HG02852 (cell line): ENCODE results near the gene PAPOLG.
"Not testable (repeated sequence)": the region's sequence is repeated elsewhere in the genome, so short reads cannot be mapped to it uniquely, and the experiment has no call there.

Experiments used
- ATAC-seq: cut with Tn5 transposase; IDR thresholded peaks from one replicate; pipeline ENCODE4 v1.9.1; 2021; ENCODE audit warnings: mild to moderate bottlenecking, moderate library complexity; ENCODE audit not compliant: unreplicated experiment

The PAPOLG gene

DNA sequence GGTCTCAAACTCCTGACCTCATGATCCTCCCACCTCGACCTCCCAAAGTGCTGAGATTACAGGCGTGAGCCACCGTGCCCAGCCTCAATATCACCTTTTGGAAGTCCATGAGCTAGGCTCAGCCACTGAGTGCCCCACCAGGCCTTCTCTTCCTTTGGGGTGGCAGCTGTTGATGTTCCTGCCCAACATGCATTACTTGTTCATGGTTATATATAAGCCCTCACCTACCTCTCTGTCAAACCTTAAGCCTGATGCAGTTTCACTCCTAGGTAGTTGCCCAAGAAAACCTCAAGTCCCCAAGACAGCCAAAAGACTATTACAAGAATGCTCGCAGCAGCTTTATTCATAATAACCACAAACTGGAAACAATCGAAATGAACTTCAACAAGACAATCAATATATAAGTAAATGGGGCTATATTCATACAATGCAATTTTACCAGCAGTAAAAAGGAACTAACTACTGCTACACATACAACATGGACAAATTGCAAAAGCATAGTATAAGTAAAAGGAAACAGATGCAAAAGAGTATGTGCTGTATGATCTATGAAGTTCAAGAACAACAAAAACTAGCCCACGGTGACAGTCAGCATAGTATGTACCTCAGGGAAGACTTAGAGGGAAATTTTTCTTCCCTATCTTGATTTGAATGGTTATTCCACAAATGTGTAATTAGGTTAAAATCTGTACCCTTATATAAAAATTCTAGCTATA, 65.7 kb downstream of the PAPOLG start:
- no peak for ATAC-seq

DNA sequence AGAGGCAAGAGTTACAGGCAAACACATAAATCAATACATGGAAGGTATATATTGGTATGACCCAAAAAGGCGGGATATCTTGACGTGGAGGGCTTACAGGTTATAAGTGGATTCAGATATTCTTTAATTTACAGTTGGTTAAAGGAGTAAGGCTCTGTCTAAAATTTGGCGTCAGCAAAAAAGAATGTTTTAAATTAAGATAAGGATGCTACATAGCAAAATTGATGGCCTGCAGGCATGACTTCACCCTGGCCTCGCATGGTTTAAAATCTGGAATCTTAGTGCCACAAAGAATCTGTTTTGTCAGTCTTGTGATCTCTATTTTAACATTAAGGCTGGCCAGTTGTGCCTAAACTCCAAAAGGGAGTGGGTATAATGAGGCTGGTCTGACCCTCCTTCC, 66.9 kb downstream of the PAPOLG start:
- no peak for ATAC-seq

DNA sequence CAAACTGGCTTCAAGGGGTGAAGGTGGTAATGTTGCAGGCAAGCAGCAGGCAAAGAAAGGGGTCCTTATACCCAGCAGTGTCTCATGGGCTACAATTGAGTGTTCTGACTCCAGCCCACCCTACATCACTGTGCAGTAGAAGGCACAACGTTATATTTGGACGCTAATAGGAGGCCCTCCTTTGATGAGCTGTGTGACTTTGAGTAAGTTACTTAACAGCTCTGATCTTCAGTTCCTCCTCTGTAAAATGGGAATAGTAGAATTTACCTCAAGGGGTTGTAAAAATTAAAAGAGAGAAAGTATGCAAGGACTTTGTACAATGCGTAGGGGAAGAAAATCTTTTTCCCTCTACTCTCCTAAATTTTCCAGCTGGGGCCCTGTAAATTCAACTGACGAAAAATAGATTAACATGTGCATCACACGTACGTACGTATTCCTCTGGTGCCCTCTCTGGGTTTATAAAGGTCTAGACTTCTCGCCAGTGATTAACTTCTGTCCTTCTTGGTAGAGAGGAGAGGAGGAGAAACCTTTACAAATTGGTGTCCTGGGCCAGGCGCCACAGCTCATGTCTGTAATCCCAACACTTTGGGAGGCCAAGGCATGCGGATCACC, 67.7 kb downstream of the PAPOLG start:
- no peak for ATAC-seq

DNA sequence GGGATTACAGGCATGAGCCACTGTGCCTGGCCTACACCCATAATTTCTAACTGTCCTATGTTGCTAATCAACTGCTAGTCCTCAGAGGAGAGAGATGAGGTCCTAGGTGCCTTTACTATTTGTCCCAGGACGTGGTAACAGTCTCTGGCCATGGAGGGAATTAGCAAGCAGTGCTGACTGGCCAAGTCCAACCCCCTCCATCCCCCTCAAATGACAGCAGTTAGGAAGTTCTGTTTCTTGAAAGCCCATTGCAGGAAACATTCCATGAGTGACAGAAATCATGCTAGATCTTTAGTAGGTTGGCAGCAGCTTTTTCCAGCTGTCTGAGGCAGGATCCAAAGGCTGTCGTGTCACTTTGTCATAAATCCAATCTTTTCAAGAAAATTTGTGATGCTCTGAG, 69.6 kb downstream of the PAPOLG start:
- ATAC-seq = no peak

DNA sequence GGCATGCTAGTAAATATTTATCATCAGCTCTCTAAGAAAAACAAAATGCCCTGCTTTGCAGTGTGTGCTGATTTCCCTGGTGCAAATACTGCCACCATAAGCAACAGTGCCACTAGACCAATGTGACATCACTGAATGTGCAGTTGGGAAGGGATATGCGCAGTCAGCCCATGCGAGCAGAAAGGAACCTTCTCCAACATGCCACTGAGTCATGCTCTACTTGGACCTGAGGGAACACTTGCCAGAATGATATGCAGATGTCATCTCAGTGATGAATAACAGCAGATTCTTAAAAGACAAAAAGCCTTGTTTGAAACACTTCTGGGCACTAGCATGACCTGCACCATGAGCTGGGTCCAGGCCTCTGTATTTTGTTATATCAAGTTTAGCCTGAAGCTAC, 70.0 kb downstream of the PAPOLG start:
- no peak for ATAC-seq

DNA sequence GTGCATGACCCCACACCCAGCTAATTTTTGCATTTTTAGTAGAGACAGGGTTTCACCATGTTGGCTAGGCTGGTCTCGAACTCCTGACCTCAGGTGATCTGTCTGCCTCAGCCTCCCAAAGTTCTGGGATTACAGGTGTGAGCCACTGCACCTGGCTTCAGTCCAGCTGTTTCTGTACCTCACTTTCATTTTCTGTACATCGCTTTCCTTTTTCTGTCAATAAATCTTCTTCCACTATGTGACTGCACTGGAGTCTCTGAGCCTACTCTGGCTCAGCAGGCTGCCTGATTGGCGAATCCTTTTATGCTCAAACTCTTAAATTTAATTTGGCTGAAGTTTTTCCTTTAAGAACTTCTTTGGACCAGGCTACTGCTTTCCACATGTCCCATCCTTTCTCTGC, 70.8 kb downstream of the PAPOLG start:
- ATAC-seq = not testable (repeated sequence)

DNA sequence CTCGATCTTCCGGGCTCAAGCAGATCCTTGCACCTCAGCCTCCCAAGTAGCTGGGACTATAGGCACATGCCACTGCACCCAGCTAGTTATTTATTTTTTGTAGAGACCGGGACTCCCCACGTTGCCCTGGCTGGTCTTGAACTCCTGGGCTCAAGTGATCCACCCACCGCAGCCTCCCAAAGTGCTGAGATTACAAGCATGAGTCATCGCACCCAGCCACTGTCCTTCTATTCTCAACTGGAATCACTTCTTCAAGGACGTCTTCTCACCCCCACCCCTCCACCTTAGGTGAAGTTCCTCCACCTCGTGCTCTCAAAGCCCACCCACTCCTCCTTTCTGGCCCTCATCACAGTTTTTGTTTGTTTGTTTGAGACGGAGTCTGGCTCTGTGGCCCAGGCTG, 71.3 kb downstream of the PAPOLG start:
- no peak for ATAC-seq

DNA sequence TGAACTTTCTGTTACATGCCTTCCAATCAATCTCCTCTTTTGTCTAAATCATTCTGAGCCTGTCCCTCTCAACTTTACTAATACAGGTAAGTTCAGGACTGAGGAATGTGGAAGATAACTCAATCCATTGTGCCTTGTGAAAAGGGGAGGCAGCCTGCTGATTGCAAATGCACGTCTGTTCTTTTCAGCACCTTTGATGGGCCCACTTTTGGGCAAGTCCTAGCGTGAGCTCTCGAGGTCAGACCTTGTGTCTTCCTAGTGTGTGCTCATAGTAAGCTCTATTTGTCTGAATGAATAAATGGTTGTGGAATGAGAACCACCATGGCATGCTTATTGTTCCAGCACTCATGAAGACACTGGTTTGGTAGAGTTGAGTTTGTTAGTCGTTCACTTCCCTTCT, 74.9 kb downstream of the PAPOLG start:
- no peak for ATAC-seq

DNA sequence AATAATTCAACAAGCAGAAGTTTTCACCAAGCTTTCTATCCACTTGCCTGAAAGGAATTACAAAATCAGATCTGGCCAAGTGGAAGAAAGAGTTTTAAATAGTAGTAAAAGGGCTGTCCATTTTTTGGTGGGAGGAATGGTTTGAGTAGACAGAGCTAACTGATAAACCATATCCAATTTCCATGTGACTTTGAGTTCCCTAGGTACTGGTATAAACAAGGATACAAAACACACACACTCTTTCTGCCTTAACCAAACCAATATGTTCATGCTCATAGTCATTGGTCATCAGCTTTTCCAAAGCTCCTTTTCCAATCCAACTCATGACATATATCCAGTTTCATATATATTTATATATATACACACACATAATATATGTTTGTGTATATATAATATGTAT, 75.9 kb downstream of the PAPOLG start:
- ATAC-seq = no peak

DNA sequence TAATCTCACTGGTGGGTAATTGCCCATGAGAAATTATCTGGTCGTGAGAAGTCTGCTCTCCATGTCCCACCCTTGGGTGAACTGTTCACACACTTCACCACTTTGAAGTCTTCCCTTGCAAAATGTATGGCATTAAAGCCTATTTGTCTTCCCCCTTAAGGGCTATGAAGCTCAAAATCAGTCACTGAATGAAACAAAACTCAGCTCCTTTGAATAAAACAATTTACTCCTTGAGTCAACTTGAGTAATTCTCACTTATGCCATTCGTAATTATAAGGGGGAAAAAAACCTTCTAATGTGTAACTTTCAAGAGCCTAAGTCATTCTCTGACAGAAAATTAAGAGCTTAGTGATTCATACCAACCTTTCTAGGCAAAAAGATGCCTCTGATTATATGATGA, 76.6 kb downstream of the PAPOLG start:
- ATAC-seq = no peak

DNA sequence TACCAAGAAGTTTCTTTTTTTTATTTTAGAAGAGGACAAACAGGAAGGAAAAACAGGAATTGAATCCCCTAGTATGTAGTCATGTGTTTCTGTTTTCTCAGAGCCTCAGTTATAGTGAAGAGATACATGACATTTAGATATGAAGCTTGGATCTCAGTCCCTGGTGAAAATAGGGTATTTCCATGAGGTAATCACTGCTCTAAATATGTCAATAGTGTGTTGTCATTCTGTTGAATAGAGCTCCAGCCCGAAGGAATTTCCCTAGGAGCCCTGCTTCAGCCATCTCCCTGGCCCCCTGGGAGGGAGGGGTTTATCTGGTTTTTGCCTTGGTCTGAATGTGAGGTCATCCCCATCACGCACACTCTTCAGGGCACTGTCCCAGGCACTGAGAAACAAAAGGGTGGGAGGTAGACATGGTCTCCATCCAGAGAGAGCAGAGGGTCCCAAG, 78.2 kb downstream of the PAPOLG start:
- peak; percentile 42 for ATAC-seq

DNA sequence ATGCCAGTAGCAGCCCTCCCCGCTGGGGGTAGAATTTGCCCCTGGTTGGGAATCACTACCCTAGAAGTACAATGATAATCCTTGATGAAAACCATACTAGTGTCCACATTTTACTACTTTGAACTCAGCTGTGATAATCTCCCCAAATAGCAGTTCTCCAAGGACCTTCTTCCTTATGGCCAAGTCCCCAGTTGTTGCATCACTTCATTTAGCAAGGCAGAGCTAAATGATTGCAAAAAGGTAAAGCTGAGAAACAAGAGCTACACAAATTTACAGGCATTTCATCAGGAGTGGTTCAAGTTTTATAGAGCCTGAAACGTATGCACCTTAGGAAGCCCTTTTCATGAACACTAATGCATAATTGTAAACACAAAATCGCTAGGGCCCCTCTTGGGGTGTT, 80.4 kb downstream of the PAPOLG start:
- no peak for ATAC-seq

DNA sequence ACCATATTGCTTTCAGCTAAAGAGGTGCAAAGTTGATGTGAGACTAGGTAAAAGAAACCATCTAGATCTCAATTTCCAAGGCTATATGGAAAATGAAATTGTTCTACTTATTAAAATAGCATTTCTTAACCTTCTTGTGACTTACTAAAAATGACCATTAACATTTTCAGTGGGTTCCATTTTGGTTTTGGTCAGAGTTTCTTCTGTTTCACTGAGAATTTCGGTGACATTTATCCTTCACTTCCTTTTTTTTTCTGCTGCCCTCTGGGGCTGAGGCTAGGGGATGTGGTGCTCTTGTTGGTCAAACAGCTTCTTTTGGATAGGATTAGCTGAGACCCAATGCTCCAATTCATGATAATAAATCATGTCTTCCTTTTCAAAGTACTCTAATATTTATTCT, 81.1 kb downstream of the PAPOLG start:
- peak; percentile 24 for ATAC-seq

DNA sequence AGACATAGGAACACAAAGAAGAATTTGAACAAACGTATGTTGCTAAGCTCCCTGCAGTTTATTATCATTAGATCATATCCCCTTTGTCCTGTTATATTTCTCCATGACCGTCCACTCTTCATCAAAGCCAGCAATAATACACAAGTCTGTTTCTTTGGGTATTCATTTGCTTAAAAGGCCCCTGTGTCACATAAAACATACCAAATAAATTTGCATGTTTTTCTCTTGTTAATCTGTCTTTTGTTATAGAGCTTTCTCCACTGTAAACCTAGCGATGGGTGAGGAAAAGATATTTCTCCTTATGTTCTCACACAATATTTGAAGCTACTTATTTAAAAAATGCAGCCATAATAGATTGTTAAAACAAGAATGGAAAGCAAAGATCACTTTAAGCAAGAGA, 82.4 kb downstream of the PAPOLG start:
- no peak for ATAC-seq

DNA sequence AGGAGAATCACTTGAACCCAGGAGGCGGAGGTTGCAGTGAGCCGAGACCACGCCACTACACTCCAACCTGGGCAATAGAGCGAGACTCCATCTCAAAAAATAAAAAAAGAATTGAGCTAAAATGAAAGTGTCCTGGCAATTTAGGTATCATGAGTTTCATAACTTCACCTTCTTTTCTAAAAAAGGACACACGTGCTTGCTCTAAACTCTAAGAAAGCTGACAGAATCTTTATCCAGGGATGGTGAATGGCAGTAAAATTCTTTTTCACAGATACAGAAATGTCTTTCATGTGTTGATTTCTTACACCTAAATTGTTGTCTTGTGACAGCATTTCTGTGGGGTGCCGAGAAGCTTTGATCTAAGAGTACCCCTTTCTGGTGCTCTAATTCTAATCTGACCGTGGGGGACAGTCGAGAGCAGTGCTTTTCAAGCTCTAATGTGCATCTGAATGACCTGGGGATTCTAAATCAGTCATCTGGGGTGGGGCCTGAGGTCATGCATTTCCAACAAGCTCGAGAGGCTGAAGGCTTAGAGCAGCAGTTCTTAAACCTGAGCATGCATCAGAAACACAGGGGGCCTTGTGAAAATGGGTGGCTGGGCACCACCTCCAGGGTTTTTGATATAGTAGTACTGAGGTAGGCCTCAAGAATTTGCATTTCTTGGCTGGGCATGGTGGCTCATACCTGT, 83.2 kb downstream of the PAPOLG start:
- peak; percentile 58 for ATAC-seq

DNA sequence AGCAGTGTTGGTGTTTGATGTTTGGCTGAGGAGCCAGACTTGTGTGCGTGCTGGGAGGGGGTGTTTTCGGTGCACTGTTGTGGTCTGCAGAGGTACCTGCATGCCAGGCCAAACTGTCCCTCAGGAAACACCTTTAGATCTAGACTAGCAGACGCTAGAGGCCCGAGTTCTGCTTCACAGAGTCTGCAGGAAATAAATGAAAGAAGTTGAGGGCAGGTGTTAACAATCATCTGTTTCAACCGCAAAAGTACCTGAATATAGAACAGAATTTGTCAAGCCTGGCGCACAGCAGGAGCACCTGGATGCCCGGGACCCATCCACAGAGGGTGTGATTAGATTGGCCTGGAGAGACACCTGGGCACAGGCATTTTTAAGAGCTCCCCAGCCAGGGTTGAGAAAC, 84.8 kb downstream of the PAPOLG start:
- ATAC-seq = peak; percentile 54

DNA sequence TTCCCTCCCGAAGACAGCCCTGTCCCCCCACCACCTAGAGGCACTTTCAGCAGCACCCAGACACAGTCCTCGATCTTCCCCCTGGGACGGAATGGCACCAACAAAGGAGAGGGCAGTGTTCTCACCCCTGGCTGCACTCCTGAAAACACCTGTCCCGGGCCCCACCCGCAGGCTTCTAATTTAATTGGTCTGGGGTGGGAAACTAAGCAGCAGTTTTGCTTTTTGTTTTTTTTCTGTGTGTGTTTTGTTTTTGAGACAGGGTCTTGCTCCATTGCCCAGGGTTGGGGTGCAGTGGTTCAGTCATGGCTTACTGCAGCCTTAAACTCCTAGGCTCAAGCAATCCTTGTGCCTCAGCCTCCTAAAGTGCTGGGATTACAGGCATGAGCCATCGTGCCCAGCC, 86.9 kb downstream of the PAPOLG start:
- ATAC-seq = no peak

DNA sequence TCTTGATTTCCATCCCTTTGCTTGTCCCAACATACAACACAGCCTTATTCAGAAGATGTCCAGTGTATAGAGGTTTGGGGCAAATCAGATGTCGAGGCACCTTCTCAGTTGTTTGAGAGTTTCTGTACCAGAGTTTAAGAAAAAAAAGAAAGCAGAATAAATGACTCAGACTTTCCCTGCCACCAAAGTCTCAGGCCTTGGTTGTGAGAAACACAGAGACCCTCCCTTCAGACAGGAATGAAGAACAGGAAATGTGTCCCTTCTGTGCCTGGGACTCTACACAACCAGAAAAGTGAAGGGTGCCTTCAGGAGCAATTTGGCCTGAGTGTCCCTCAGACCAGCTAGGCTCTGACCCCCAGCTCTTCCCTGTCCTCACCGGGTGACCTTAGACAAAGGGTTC, 88.0 kb downstream of the PAPOLG start:
- ATAC-seq = no peak

DNA sequence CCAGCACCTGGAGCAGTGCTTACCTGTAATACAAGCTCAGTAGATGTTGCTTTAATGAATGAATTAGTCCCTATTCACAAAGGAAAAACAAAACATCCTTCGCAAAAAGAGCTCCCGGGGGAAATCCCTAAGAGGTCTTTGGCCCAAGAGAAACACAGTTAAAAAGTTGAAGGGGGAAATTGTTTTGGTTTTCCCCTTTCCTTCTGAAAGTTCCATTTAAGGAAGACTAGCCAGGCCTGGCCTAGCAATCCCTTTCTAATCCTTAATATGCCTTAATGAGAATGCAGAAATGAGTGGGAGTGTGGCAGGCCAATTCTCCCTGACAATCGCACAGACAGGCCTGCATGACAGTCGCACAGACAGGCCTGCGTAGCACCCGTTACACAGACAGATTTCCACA, 91.8 kb downstream of the PAPOLG start:
- no peak for ATAC-seq
